ENCODE data around the gene SLC7A10. TPM values are rescaled to one million over a fixed set of nuclear protein-coding genes. Genes with fewer than 3 reads are reported as not detected.

Gene SLC7A10
- total RNA-seq, 2 experiments from 2014 or later: not detected

DNA sequence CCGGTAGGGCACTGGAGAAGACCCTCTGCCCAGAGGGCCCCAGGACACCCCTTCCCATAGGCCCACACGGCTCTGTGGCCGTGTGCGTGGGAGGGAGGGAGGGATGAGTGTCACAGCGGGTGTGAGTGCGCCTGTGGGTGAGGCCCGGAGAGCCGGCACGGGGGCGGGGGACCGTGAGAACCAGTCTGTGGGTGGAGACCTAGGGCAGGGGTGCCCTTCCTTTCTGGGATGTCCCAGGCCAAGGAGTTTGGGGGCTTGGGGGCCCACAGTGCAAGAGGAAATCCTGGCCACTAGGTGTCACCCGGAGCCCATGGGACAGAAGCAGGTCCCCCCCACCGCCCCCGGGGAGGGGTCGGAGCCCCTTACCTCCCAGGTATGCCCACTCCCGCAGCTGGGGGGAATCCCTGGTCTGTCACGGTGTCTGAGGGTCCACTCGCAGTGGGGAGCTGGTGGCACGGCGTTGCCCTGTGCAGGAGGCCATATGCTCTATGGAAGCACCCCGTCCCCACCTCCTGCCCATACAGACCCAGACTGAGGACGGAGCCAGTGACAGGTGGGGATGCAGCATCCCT lies 16.0 kb upstream of the SLC7A10 start:
- POLR2A ChIA-PET: no interaction called here
- Histone ChIP-seq H3K27ac (ENCODE audit: low read depth in 1 of 2, low read length in 2 of 2) (no peak overlapping the region), H3K27me3 (ENCODE audit: control insufficient read depth in 1 of 2, insufficient read depth in 2 of 2, low read length in 2 of 2) (no peaks in the 10 kb centered on the region), H3K4me1 (ENCODE audit: insufficient read depth, low read length) (peaks cover 24% of the 10 kb centered on the region), H3K4me3 (ENCODE audit: low read length) (no peak overlapping the region), H3K9me3 (ENCODE audit: control insufficient read depth in 1 of 2, insufficient read depth in 1 of 2, low read length in 2 of 2) (peaks cover 7 to 18% of the 10 kb centered on the region in 2 experiments), H3K36me3 (ENCODE audit: insufficient read depth, low read length) (no peaks in the 10 kb centered on the region)
- Mint-ChIP-seq H3K27me3 (peaks cover 4% of the 10 kb centered on the region), H3K9me3 (no peaks in the 10 kb centered on the region), H3K4me3 (no peak overlapping the region), H3K4me1 (ENCODE audit: low read depth) (no peaks in the 10 kb centered on the region), H3K27ac (no peak overlapping the region), H3K36me3 (ENCODE audit: low read depth) (no peaks in the 10 kb centered on the region)
- DNase-seq (peak in 5 of 14 experiments; percentile 15 to 68 (median 54)), ATAC-seq (ENCODE audit: poor library complexity) (no peak)
- intact Hi-C loops (cut with DNase I, micrococcal nuclease): loop anchor here (1.0 to 5.0 kb wide), 2 partner anchors 165 to 531 kb away; no protein-coding TSS in a partner anchor
- CTCF ChIA-PET: no interaction called here
- TF ChIP-seq, protein P1, sequence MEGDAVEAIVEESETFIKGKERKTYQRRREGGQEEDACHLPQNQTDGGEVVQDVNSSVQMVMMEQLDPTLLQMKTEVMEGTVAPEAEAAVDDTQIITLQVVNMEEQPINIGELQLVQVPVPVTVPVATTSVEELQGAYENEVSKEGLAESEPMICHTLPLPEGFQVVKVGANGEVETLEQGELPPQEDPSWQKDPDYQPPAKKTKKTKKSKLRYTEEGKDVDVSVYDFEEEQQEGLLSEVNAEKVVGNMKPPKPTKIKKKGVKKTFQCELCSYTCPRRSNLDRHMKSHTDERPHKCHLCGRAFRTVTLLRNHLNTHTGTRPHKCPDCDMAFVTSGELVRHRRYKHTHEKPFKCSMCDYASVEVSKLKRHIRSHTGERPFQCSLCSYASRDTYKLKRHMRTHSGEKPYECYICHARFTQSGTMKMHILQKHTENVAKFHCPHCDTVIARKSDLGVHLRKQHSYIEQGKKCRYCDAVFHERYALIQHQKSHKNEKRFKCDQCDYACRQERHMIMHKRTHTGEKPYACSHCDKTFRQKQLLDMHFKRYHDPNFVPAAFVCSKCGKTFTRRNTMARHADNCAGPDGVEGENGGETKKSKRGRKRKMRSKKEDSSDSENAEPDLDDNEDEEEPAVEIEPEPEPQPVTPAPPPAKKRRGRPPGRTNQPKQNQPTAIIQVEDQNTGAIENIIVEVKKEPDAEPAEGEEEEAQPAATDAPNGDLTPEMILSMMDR (IDR thresholded peaks at IDR 0.05): peak; percentile 62

DNA sequence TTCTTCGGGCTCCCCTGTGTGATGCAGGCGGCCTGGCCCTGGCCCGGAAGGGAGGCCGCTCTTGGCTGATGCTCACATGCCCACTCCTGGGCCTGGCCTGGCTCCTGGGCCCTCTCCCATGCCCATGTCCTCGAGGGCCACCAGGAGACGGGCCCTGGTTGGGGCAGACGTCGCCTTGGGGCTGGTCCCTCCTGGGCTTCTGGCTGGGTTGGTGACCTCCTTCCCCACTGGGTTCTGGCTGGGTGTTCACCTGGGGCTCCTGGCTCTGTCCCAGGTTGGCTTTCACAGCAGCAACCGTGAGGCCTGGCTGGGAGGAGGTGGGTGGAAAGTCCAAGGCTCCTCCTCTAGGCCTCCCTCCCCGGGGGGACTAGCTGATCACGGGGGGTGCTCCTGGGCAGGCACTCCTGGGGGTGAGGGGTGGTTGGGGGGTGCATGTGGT lies 15.5 kb upstream of the SLC7A10 start:
- Mint-ChIP-seq H3K27me3 (peaks cover 4% of the 10 kb centered on the region), H3K4me3 (no peak overlapping the region), H3K9me3 (no peaks in the 10 kb centered on the region), H3K36me3 (ENCODE audit: low read depth) (no peaks in the 10 kb centered on the region), H3K27ac (no peak overlapping the region), H3K4me1 (ENCODE audit: low read depth) (no peaks in the 10 kb centered on the region)
- ATAC-seq (ENCODE audit: poor library complexity) (no peak), DNase-seq (peak in 1 of 14 experiments; percentile 11)
- Histone ChIP-seq H3K4me3 (ENCODE audit: low read length) (no peak overlapping the region), H3K4me1 (ENCODE audit: insufficient read depth, low read length) (peaks cover 27% of the 10 kb centered on the region), H3K9me3 (ENCODE audit: control insufficient read depth in 1 of 2, insufficient read depth in 1 of 2, low read length in 2 of 2) (peaks cover 7 to 14% of the 10 kb centered on the region in 2 experiments), H3K27me3 (ENCODE audit: control insufficient read depth in 1 of 2, insufficient read depth in 2 of 2, low read length in 2 of 2) (no peaks in the 10 kb centered on the region), H3K36me3 (ENCODE audit: insufficient read depth, low read length) (no peaks in the 10 kb centered on the region), H3K27ac (ENCODE audit: low read depth in 1 of 2, low read length in 2 of 2) (no peak overlapping the region)
- TF ChIP-seq, protein P1 (IDR thresholded peaks at IDR 0.05): no peak
- CTCF ChIA-PET: no interaction called here
- POLR2A ChIA-PET: no interaction called here
- intact Hi-C loops (cut with DNase I, micrococcal nuclease): loop anchor here (1.0 to 5.0 kb wide), 2 partner anchors 165 to 531 kb away; no protein-coding TSS in a partner anchor

DNA sequence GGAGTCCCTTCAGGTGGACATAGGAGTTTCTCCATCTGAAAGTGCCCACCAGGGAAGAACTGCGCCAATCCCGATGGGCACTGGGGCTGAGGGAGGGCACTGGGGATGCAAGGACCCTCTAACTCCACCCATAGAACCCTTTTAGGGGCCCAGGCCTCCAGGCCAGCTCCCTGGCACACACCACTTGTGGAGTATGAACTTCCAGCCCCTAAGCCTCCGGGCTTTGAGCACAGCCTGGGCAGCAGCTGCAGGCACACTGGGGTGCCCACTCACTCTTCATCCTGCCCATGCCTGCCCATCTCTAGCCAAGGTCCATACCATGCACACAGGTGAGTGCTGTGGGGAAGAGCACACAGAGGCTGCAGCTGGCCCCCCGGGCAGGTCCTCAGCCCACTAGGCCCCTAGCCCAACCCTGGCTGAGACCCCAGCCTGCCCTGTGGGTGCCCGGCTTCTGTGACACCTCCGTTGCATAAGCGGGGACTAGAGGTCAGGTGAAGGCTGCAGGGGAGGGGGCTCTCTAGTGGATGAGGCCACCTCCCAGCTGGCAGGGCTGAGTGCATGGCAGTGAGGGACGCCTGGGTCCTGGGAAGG lies 14.6 kb upstream of the SLC7A10 start:
- Mint-ChIP-seq H3K4me1 (ENCODE audit: low read depth) (peaks cover 3% of the 10 kb centered on the region), H3K36me3 (ENCODE audit: low read depth) (no peaks in the 10 kb centered on the region), H3K4me3 (no peak overlapping the region), H3K27me3 (peaks cover 6% of the 10 kb centered on the region), H3K27ac (no peak overlapping the region), H3K9me3 (no peaks in the 10 kb centered on the region)
- TF ChIP-seq, protein P1 (IDR thresholded peaks at IDR 0.05): no peak
- no peak for ATAC-seq (ENCODE audit: poor library complexity)
- Histone ChIP-seq H3K36me3 (ENCODE audit: insufficient read depth, low read length) (no peaks in the 10 kb centered on the region), H3K4me1 (ENCODE audit: insufficient read depth, low read length) (peaks cover 35% of the 10 kb centered on the region), H3K9me3 (ENCODE audit: control insufficient read depth in 1 of 2, insufficient read depth in 1 of 2, low read length in 2 of 2) (peaks cover 0 to 5% of the 10 kb centered on the region in 2 experiments), H3K27me3 (ENCODE audit: control insufficient read depth in 1 of 2, insufficient read depth in 2 of 2, low read length in 2 of 2) (no peaks in the 10 kb centered on the region), H3K27ac (ENCODE audit: low read depth in 1 of 2, low read length in 2 of 2) (no peak overlapping the region), H3K4me3 (ENCODE audit: low read length) (no peak overlapping the region)
- POLR2A ChIA-PET: no interaction called here
- intact Hi-C loops (cut with DNase I, micrococcal nuclease): loop anchor here in 1 of 2 experiments (5.0 kb wide), 1 partner anchor 532 kb away; no protein-coding TSS in a partner anchor
- DNase-seq: no peak
- CTCF ChIA-PET: no interaction called here

Measured in CD4-positive, alpha-beta T cell (primary cell).